Hematopoietic multipotent progenitor cell treated with erythropoietin and hydrocortisone succinate and interleukin-3 and kit ligand, for 6 days (in vitro differentiated cells): ENCODE data around the gene TMEM253.

Source experiments
- DNase-seq: peaks from one replicate; pipeline ENCODE4 v3.0.0-alpha.2; 2015

The TMEM253 gene

GRCh38 chr14:21106176-21106497 lies 5.3 kb downstream of the TMEM253 start:
- DNase-seq, result no peak

- DNase-seq, result peak; percentile 90
These were observed 5.8 kb downstream of the TMEM253 start for GRCh38 chr14:21106498-21107282.

DNA sequence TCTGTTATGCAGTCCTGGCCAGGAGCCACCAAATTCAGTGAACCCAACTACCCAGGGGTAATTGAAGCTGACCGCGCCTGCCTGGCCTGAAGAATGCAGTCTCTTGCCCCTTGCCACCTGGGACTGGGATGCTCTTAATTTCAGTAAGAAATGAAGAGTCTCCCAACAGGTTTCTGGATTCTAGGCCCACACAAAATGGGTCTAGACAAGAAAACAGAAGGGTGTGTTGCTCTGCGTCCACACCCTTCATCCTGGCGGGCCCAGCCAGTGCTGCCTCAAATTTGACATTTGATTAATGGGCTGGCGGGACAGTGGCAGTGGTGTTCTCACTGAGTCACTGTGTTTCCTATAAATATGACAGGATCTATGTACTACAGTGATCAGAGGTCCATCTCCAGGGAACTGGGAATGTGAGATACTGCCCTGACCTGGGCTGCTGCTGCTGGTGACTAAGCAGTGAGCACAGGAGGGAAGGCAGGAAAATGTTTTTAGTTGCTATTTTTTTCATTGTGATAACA lies 6.5 kb downstream of the TMEM253 start:
- peak; percentile 47 for DNase-seq

GRCh38 chr14:21108791-21109190 lies 7.9 kb downstream of the TMEM253 start:
- no peak for DNase-seq

GRCh38 chr14:21109377-21110138 lies 8.7 kb downstream of the TMEM253 start:
- DNase-seq, result no peak

GRCh38 chr14:21112255-21112654 lies 11.4 kb downstream of the TMEM253 start:
- no peak for DNase-seq

GRCh38 chr14:21113369-21113768 lies 12.5 kb downstream of the TMEM253 start:
- DNase-seq, result no peak

DNA sequence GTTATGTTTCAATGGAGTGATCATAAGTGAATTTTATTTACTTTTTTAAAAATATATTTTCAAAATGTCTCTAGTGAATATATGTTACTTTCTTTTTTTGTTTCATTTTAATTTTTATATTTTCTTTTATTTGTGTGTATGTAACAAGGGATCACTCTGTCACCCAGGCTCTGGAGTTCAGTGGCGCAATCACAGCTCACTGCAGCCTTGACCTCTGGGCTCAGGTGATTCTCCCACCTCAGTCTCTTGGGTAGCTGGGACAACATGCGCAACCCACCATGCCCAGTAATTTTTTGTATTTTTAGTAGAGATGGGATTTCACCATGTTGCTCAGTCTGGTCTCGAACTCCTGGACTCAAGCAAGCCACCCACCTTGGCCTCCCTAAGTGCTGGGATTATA lies 18.1 kb downstream of the TMEM253 start:
- no peak for DNase-seq

DNA sequence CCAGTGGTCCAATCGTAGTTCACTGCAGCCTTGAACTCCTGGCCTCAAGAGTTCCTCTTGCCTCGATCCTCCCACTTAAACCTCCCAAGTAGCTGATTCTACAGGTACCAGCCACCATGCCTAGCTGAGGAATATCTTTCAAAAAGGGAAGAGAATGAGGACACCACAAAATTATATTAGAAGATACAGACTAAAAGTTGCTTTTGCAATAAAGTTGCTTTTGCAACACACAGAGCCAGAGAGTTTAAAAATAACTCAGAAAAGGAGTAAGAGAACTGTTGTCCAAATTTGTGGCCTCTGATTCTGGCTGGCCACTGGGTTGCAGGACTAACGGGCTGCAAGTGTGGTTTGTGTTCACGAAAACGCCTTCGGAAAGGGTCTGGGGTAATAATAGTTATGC lies 19.8 kb downstream of the TMEM253 start:
- no peak for DNase-seq

- DNase-seq, result no peak
These were observed 20.3 kb downstream of the TMEM253 start for GRCh38 chr14:21121122-21121521.

DNA sequence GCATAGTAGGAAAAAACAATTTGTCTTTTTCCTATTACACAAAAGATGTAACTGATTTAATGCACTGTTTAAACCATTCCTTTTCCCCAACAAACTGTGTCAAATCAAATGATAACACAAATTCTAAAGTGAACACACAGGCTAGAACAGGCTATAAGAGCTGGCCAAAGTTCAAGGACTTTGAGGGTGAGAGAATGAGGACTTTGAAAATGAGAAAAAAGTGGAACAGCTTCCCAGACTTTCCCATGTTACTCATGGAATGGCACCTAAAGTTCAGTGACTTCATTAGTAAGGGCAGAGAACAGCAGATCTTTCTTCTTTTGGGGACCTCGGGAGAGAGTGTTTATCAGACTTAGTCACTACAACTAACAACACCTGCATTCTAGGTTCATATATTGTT lies 22.6 kb downstream of the TMEM253 start:
- no peak for DNase-seq

- no peak for DNase-seq
These were observed 33.0 kb downstream of the TMEM253 start for GRCh38 chr14:21133901-21134300.

GRCh38 chr14:21136024-21136423 lies 35.2 kb downstream of the TMEM253 start:
- peak; percentile 62 for DNase-seq

GRCh38 chr14:21142357-21142756 lies 41.5 kb downstream of the TMEM253 start:
- no peak for DNase-seq

- DNase-seq, result no peak
These were observed 44.6 kb downstream of the TMEM253 start for GRCh38 chr14:21145437-21145836.

DNA sequence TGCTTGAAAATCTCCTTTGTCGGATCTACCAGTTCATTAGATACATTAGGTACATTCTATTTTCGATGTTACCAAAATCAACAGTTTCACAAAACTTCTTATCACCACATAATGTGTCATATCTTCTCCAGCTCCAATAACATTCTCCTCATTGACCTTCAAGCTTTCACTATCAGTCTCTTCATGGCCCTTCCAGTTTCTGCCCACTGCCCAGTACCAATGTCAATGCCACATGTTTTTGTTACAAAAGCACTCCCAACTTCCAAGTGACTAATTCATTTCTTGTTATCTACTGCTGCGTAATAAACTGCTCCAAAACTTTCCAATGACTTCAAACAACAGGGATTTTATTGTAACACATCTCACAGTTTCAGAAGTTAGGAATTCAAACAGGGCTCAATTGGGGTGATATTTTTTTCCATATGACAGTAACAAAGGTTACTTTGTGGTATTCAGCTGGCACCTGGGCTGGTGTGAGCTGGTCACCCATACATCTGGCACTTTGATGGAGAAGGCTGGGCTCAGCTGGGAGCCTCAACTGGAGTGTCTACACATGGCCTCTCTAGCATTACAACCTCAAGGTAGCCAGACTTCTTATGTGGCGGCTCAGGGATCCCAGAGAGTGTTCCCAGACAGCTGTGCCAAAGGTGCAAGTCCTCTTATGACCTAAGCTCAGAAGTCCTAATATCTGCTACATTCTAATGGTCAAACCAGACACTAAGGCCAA lies 48.9 kb downstream of the TMEM253 start:
- DNase-seq, result no peak
